Measurements from ENCODE around the gene KRTAP10-3. TPM values are rescaled to one million over a fixed set of nuclear protein-coding genes. Genes with fewer than 3 reads are reported as not detected.

KRTAP10-3 gene
- total RNA-seq, 2 experiments from 2014 or later: not detected

- H3K27me3 Mint-ChIP-seq (ENCODE audit: low read depth): no peaks in the 10 kb centered on the region
- H3K4me1 Mint-ChIP-seq (ENCODE audit: low read depth): no peaks in the 10 kb centered on the region
- no peaks in the 10 kb centered on the region for H3K9me3 Mint-ChIP-seq (ENCODE audit: insufficient read depth)
- no peak overlapping the region for H3K4me3 Mint-ChIP-seq
- DNase-seq (no peak), ATAC-seq (no peak)
- ChIA-PET POLR2A (no interaction called here), CTCF (no interaction called here)
- H3K27ac Mint-ChIP-seq: no peak overlapping the region
- H3K36me3 Mint-ChIP-seq (ENCODE audit: low read depth): no peaks in the 10 kb centered on the region
Observed at GRCh38 chr21:44520326-44521300, 38.0 kb downstream of the KRTAP10-3 start.

- H3K4me3 Mint-ChIP-seq: no peak overlapping the region
- DNase-seq: no peak
- POLR2A ChIA-PET: no interaction called here
- H3K9me3 Mint-ChIP-seq (ENCODE audit: insufficient read depth): no peaks in the 10 kb centered on the region
- no peaks in the 10 kb centered on the region for H3K27me3 Mint-ChIP-seq (ENCODE audit: low read depth)
- H3K27ac Mint-ChIP-seq: no peak overlapping the region
- CTCF ChIA-PET: interaction anchor here (1.3 kb wide), 1 partner anchor 9 kb away, joined by 5 read pairs; no protein-coding TSS in a partner anchor
- no peak for ATAC-seq
- no peaks in the 10 kb centered on the region for H3K4me1 Mint-ChIP-seq (ENCODE audit: low read depth)
- H3K36me3 Mint-ChIP-seq (ENCODE audit: low read depth): no peaks in the 10 kb centered on the region
Observed at GRCh38 chr21:44519346-44520325, 39.0 kb downstream of the KRTAP10-3 start.

GRCh38 chr21:44518686-44519085 is 39.9 kb downstream of the KRTAP10-3 start:
- no peaks in the 10 kb centered on the region for H3K27me3 Mint-ChIP-seq (ENCODE audit: low read depth)
- H3K36me3 Mint-ChIP-seq (ENCODE audit: low read depth): no peaks in the 10 kb centered on the region
- H3K9me3 Mint-ChIP-seq (ENCODE audit: insufficient read depth): no peaks in the 10 kb centered on the region
- ATAC-seq: no peak
- ChIA-PET POLR2A (no interaction called here), CTCF (interaction anchor here (1.3 to 1.6 kb wide), 2 partner anchors 8 to 275 kb away, joined by 5 to 9 read pairs; no protein-coding TSS in a partner anchor)
- H3K4me1 Mint-ChIP-seq (ENCODE audit: low read depth): no peaks in the 10 kb centered on the region
- H3K4me3 Mint-ChIP-seq: no peak overlapping the region
- no peak overlapping the region for H3K27ac Mint-ChIP-seq
- no peak for DNase-seq

DNA sequence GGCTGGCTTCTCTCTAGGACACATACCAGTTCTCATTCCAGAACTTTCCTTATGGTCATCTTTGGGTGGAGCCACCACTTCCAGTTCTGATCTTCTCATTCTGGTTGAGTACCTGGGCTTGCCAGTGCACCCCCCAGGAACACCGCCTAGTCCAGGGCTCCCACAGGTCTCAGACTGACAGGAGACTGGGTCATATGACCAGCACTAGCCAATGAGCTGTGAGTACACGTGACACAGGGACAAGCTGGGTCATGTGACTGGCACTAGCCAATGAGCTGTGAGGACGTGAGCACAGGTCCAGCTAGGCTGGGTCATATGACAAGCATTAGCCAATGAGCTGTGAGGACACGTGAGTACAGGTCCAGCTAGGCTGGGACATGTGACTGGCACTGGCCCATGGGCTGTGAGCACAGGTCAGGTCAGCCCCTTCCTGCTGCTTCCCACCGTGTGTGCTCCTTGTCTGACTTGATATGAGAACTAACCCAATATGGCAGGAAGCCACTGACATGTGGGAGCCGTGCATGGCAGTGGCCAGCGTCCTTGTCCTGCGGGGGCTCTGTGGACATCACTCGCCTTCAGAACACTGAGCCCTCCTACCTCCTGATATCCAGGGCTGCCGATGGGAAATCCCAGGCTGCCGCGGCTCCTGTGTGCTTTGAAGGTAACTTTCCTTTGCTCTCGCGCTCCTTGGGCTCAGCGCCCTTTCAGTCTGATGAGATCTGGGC is 41.3 kb downstream of the KRTAP10-3 start:
- no peaks in the 10 kb centered on the region for H3K36me3 Mint-ChIP-seq (ENCODE audit: low read depth)
- CTCF ChIA-PET: interaction anchor here (1.6 kb wide), 1 partner anchor 276 kb away, joined by 9 read pairs; no protein-coding TSS in a partner anchor
- no peak overlapping the region for H3K4me3 Mint-ChIP-seq
- no peaks in the 10 kb centered on the region for H3K27me3 Mint-ChIP-seq (ENCODE audit: low read depth)
- H3K4me1 Mint-ChIP-seq (ENCODE audit: low read depth): no peaks in the 10 kb centered on the region
- H3K27ac Mint-ChIP-seq: no peak overlapping the region
- POLR2A ChIA-PET: no interaction called here
- no peaks in the 10 kb centered on the region for H3K9me3 Mint-ChIP-seq (ENCODE audit: insufficient read depth)
- peak; percentile 56 for ATAC-seq
- peak; percentile 37 for DNase-seq

- DNase-seq (no peak), ATAC-seq (no peak)
- Mint-ChIP-seq H3K9me3 (ENCODE audit: insufficient read depth) (no peaks in the 10 kb centered on the region), H3K4me3 (no peak overlapping the region), H3K4me1 (ENCODE audit: low read depth) (no peaks in the 10 kb centered on the region), H3K27ac (no peak overlapping the region), H3K27me3 (ENCODE audit: low read depth) (no peaks in the 10 kb centered on the region), H3K36me3 (ENCODE audit: low read depth) (no peaks in the 10 kb centered on the region)
- POLR2A ChIA-PET: no interaction called here
- CTCF ChIA-PET: no interaction called here
Observed at GRCh38 chr21:44516828-44517174, 41.8 kb downstream of the KRTAP10-3 start.

DNA sequence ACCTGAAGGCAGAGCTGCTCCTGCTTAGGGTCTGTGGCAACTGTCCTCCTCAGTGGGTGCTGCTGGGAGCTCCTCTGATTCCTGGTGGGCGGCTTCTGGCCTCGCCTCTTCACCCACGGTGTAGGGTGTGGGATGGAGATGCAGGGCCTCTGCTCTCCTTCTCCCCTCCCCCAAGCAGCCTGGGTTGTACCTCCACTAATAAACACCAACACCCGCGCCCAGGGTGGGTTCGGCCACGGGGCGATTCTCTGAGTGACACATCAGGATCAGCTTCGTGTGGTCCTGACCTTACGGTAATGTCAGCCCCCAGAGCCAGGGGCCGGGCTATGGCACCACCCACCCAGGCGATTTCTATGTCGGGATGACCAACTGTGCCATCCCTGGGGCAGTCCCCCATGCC is 42.3 kb downstream of the KRTAP10-3 start:
- ChIA-PET CTCF (interaction anchor here (4.0 kb wide), 1 partner anchor 277 kb away, joined by 15 read pairs; no protein-coding TSS in a partner anchor), POLR2A (no interaction called here)
- Mint-ChIP-seq H3K4me1 (ENCODE audit: low read depth) (no peaks in the 10 kb centered on the region), H3K36me3 (ENCODE audit: low read depth) (no peaks in the 10 kb centered on the region), H3K9me3 (ENCODE audit: insufficient read depth) (no peaks in the 10 kb centered on the region), H3K4me3 (no peak overlapping the region), H3K27ac (no peak overlapping the region), H3K27me3 (ENCODE audit: low read depth) (no peaks in the 10 kb centered on the region)
- DNase-seq (no peak), ATAC-seq (no peak)

- H3K9me3 Mint-ChIP-seq (ENCODE audit: insufficient read depth): no peaks in the 10 kb centered on the region
- H3K27ac Mint-ChIP-seq: no peak overlapping the region
- no peaks in the 10 kb centered on the region for H3K36me3 Mint-ChIP-seq (ENCODE audit: low read depth)
- ChIA-PET POLR2A (interaction anchor here (0.6 kb wide), 1 partner anchor 20 kb away, joined by 3 read pairs; no protein-coding TSS in a partner anchor), CTCF (interaction anchor here (2.5 to 4.0 kb wide), 2 partner anchors 227 to 278 kb away, joined by 10 to 15 read pairs; no protein-coding TSS in a partner anchor)
- H3K4me1 Mint-ChIP-seq (ENCODE audit: low read depth): no peaks in the 10 kb centered on the region
- H3K27me3 Mint-ChIP-seq (ENCODE audit: low read depth): no peaks in the 10 kb centered on the region
- ATAC-seq (no peak), DNase-seq (no peak)
- H3K4me3 Mint-ChIP-seq: no peak overlapping the region
Observed at GRCh38 chr21:44515359-44516165, 43.0 kb downstream of the KRTAP10-3 start.

DNA sequence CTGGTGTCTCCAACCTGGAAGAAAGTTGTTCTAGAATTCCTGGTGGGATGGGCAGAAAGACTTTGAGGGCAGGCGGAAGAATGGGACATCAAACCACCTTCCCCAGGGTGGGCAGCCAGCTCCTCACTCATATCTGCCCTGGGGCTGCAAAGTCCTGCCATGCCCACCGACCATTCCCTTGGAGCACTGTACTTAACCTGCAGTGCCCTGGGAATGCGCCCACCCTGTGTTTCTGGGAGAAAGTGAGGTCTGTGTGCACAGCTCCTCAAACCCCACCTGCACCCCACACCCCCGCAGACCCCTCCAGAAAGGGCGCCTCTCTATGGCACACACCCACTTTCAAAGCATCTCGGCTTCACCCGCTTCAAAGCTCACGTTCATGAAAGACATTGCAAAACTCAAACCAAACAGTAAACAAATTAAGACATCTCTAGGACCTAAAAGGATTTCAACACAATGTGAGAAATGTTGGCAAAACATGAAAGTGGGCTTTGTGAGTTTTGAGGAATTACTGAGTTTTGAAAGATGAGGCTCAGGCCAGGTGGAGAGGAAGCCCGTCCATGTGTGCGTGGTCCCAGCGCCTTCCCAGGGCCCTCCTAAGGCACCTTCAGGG is 43.7 kb downstream of the KRTAP10-3 start:
- Mint-ChIP-seq H3K4me1 (ENCODE audit: low read depth) (peaks cover 2% of the 10 kb centered on the region), H3K4me3 (no peak overlapping the region), H3K36me3 (ENCODE audit: low read depth) (no peaks in the 10 kb centered on the region), H3K27ac (no peak overlapping the region), H3K27me3 (ENCODE audit: low read depth) (no peaks in the 10 kb centered on the region), H3K9me3 (ENCODE audit: insufficient read depth) (no peaks in the 10 kb centered on the region)
- ATAC-seq: no peak
- CTCF ChIA-PET: interaction anchor here (1.1 to 4.0 kb wide), 3 partner anchors 228 to 279 kb away, joined by 3 to 15 read pairs (median 10); no protein-coding TSS in a partner anchor
- POLR2A ChIA-PET: interaction anchor here (0.6 kb wide), 1 partner anchor 21 kb away, joined by 3 read pairs; no protein-coding TSS in a partner anchor
- no peak for DNase-seq

DNA sequence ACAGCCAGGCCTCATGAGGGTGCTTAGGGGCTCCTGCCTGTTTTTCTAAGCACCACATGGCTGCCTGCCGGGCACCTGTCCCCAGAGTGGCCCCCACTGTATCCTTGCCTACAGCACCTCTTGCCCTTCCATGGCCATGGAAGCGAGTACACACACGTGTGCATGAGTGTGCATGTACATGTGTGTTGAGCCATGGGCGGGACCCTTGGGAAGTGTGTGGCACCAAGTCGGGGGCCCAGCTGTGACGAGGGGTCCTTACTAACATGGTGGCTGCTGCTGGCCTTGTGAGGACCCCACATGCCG is 44.4 kb downstream of the KRTAP10-3 start:
- no peak overlapping the region for H3K27ac Mint-ChIP-seq
- H3K27me3 Mint-ChIP-seq (ENCODE audit: low read depth): no peaks in the 10 kb centered on the region
- no peak overlapping the region for H3K4me3 Mint-ChIP-seq
- no peaks in the 10 kb centered on the region for H3K9me3 Mint-ChIP-seq (ENCODE audit: insufficient read depth)
- DNase-seq (no peak), ATAC-seq (no peak)
- CTCF ChIA-PET: interaction anchor here (1.1 to 4.0 kb wide), 3 partner anchors 228 to 280 kb away, joined by 3 to 15 read pairs (median 10); no protein-coding TSS in a partner anchor
- POLR2A ChIA-PET: no interaction called here
- peaks cover 2% of the 10 kb centered on the region for H3K4me1 Mint-ChIP-seq (ENCODE audit: low read depth)
- H3K36me3 Mint-ChIP-seq (ENCODE audit: low read depth): no peaks in the 10 kb centered on the region

DNA sequence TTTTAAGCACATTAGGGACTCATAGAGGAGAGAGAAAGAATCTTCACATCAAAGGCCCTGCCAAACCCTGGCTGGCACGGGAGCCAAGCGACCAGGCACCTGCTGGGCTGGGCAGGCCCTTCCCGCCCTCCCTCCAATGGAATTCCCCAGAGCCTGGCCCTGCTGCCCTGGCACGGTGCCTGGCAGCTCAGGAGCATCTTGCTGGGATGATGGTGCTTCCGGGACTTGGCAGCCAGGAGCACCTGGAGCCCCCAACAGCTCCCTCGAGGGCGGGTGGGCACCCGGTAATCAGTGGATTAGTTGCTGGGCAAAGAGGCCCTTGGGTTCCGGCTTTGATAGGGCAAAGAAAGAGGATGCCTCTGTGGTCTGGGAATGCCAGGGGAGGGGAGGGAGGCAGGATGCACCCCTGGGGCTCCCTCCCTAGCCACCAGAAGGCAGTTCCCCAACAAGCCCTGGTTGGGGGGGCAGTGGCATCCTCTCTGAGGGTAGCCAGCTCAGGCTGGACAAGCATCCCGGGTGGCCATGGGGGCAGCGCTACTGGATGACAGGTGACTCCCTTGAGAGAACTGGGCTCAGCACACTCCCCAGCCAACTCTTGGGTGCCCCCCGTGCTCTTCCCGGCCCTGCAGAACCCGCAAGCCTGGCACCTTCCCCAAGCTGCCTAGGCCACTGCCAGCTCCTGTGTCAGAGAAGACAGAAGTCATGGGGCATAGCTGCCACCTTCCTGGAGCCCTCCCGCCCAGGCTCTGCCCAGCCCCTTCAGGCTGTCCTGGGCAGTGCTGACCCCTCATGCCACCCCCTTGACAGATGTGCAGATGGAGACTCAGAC is 45.0 kb downstream of the KRTAP10-3 start:
- ATAC-seq (no peak), DNase-seq (no peak)
- Mint-ChIP-seq H3K4me3 (no peak overlapping the region), H3K9me3 (ENCODE audit: insufficient read depth) (no peaks in the 10 kb centered on the region), H3K27me3 (ENCODE audit: low read depth) (no peaks in the 10 kb centered on the region), H3K36me3 (ENCODE audit: low read depth) (no peaks in the 10 kb centered on the region), H3K27ac (no peak overlapping the region), H3K4me1 (ENCODE audit: low read depth) (peaks cover 2% of the 10 kb centered on the region)
- ChIA-PET CTCF (interaction anchor here (1.1 to 4.0 kb wide), 3 partner anchors 229 to 280 kb away, joined by 3 to 15 read pairs (median 10); no protein-coding TSS in a partner anchor), POLR2A (no interaction called here)

Data from activated CD8-positive, alpha-beta T cell treated with anti-CD3 and anti-CD28 coated beads, Interleukin-2, amount 10 ng/mL, durations not matched to agents 7 days and 5 days (primary cell).